Right atrium auricular region (tissue), 2 donors: ENCODE data around the gene CEBPA. TPM values are rescaled to one million over a fixed set of nuclear protein-coding genes. Genes with fewer than 3 reads are reported as not detected.

Experiments used
- DNase-seq: peaks from one replicate; pipeline ENCODE4 v3.0.0-alpha.2; 2019; ENCODE audit warnings: low spot score
- H3K27ac ChIP-seq, 2 donors: fragments of 200-600 bp; sonication (generic); 1 replicate in 1 of 2; 2 replicates in 1 of 2; pipeline ENCODE4 v1.5.1; 2016 to 2019
- H3K27me3 ChIP-seq, 2 donors: fragments of 200-600 bp; sonication (generic); one replicate each; pipeline versions ENCODE4 v1.5.1 to v1.6.0; 2017 to 2019
- H3K36me3 ChIP-seq: fragments of 200-600 bp; sonication (generic); one replicate; pipeline ENCODE4 v1.5.1; 2016
- H3K4me1 ChIP-seq, 2 donors: fragments of 200-600 bp; sonication (generic); one replicate each; pipeline versions ENCODE4 v1.5.1 to v1.6.0; 2017 to 2019
- H3K4me3 ChIP-seq, 2 donors: fragments of 200-600 bp; sonication (generic); 1 replicate in 1 of 2; 2 replicates in 1 of 2; pipeline ENCODE4 v1.5.1; 2017 to 2019; ENCODE audit warnings: mild to moderate bottlenecking in 1 of 2, moderate library complexity in 1 of 2
- H3K9me3 ChIP-seq, 2 donors: fragments of 200-600 bp; sonication (generic); one replicate each; pipeline ENCODE4 v1.5.1; 2019
- CTCF ChIP-seq, 2 donors: fragments of 200-600 bp; sonication (generic); IDR thresholded peaks; one replicate each; pipeline ENCODE4 v1.5.1; 2019; ENCODE audit warnings: antibody characterized with exemption in 2 of 2
- total RNA-seq, 2 donors: library from RNA; depleted of rRNA; stranded (reverse); fragments of >200 nt; gene quantifications; one replicate each; pipeline ENCODE4 v1.1.0, GENCODE V29; 2016

The CEBPA gene
- total RNA-seq, 2 donors from 2014 or later, result 1.3 to 11.0 TPM

GRCh38 chr19:33332248-33332647 lies 29.9 kb upstream of the CEBPA start:
- H3K4me1 ChIP-seq, result no peaks in the 10 kb centered on the region
- H3K27me3 ChIP-seq, result no peaks in the 10 kb centered on the region
- no peaks in the 10 kb centered on the region for H3K36me3 ChIP-seq
- TF ChIP-seq CTCF (IDR thresholded peaks at IDR 0.05), result no peak
- H3K27ac ChIP-seq, result no peak overlapping the region
- DNase-seq, result no peak
- no peak overlapping the region for H3K4me3 ChIP-seq
- H3K9me3 ChIP-seq, result no peaks in the 10 kb centered on the region

- H3K4me1 ChIP-seq, result no peaks in the 10 kb centered on the region
- no peaks in the 10 kb centered on the region for H3K36me3 ChIP-seq
- TF ChIP-seq CTCF (IDR thresholded peaks at IDR 0.05), result no peak
- H3K4me3 ChIP-seq, result no peak overlapping the region
- no peaks in the 10 kb centered on the region for H3K27me3 ChIP-seq
- no peak overlapping the region for H3K27ac ChIP-seq
- no peak for DNase-seq
- H3K9me3 ChIP-seq, result no peaks in the 10 kb centered on the region
Measured at GRCh38 chr19:33329736-33330135, 27.4 kb upstream of the CEBPA start.

- Histone ChIP-seq H3K36me3 (no peaks in the 10 kb centered on the region), H3K9me3 (no peaks in the 10 kb centered on the region), H3K4me3 (no peak overlapping the region), H3K27ac (no peak overlapping the region), H3K27me3 (no peaks in the 10 kb centered on the region), H3K4me1 (no peaks in the 10 kb centered on the region)
- no peak for TF ChIP-seq CTCF (IDR thresholded peaks at IDR 0.05)
- DNase-seq, result no peak
Measured at GRCh38 chr19:33329060-33329459, 26.7 kb upstream of the CEBPA start.

- Histone ChIP-seq H3K4me3 (no peak overlapping the region), H3K36me3 (no peaks in the 10 kb centered on the region), H3K27me3 (no peaks in the 10 kb centered on the region), H3K27ac (no peak overlapping the region), H3K4me1 (no peaks in the 10 kb centered on the region), H3K9me3 (peaks cover 0 to 12% of the 10 kb centered on the region in 2 donors)
- no peak for TF ChIP-seq CTCF (IDR thresholded peaks at IDR 0.05)
- DNase-seq, result peak; percentile 65
Measured at GRCh38 chr19:33325920-33326319, 23.6 kb upstream of the CEBPA start.

- no peaks in the 10 kb centered on the region for H3K27me3 ChIP-seq
- H3K4me3 ChIP-seq, result no peak overlapping the region
- no peaks in the 10 kb centered on the region for H3K4me1 ChIP-seq
- H3K36me3 ChIP-seq, result no peaks in the 10 kb centered on the region
- H3K27ac ChIP-seq, result no peak overlapping the region
- TF ChIP-seq CTCF (IDR thresholded peaks at IDR 0.05), result no peak
- DNase-seq, result no peak
- peaks cover 0 to 12% of the 10 kb centered on the region in 2 donors for H3K9me3 ChIP-seq
Measured at GRCh38 chr19:33324628-33325027, 22.3 kb upstream of the CEBPA start.

- no peaks in the 10 kb centered on the region for H3K36me3 ChIP-seq
- H3K4me1 ChIP-seq, result no peaks in the 10 kb centered on the region
- TF ChIP-seq CTCF (IDR thresholded peaks at IDR 0.05), result no peak
- no peak for DNase-seq
- no peaks in the 10 kb centered on the region for H3K27me3 ChIP-seq
- no peak overlapping the region for H3K4me3 ChIP-seq
- H3K27ac ChIP-seq, result no peak overlapping the region
- H3K9me3 ChIP-seq, result peaks cover 0 to 12% of the 10 kb centered on the region in 2 donors
Measured at GRCh38 chr19:33323093-33323820, 20.9 kb upstream of the CEBPA start.
